Stimulated activated CD4-positive, alpha-beta T cell treated with anti-CD3 and anti-CD28 coated beads, Interleukin-15, amount 100 ng/mL, for 48 hours (primary cell): ENCODE measurements around the gene DYNLRB2.

Source experiments
- DNase-seq, 2 donors: peaks; one replicate each; pipeline ENCODE4 v3.0.0-alpha.2; 2020; ENCODE audit warnings: low read depth in 2 of 2

DYNLRB2 gene

GRCh38 chr16:80552277-80552676 lies 11.5 kb downstream of the DYNLRB2 start:
- DNase-seq: no peak

- DNase-seq: no peak
Observed at GRCh38 chr16:80554033-80554432, 13.2 kb downstream of the DYNLRB2 start.

- no peak for DNase-seq
Observed at GRCh38 chr16:80556481-80556880, 15.7 kb downstream of the DYNLRB2 start.

GRCh38 chr16:80557037-80557436 lies 16.2 kb downstream of the DYNLRB2 start:
- DNase-seq: no peak

- no peak for DNase-seq
Observed at GRCh38 chr16:80559369-80559768, 18.6 kb downstream of the DYNLRB2 start.

GRCh38 chr16:80563066-80563465 lies 22.3 kb downstream of the DYNLRB2 start:
- DNase-seq: no peak

- no peak for DNase-seq
Observed at GRCh38 chr16:80564394-80564793, 23.6 kb downstream of the DYNLRB2 start.

GRCh38 chr16:80569440-80570105 lies 28.8 kb downstream of the DYNLRB2 start:
- DNase-seq: peak; percentile 79

GRCh38 chr16:80570106-80570478 lies 29.3 kb downstream of the DYNLRB2 start:
- no peak for DNase-seq

- no peak for DNase-seq
Observed at GRCh38 chr16:80573700-80574120, 32.9 kb downstream of the DYNLRB2 start.

GRCh38 chr16:80576343-80576912 lies 35.6 kb downstream of the DYNLRB2 start:
- no peak for DNase-seq

- no peak for DNase-seq
Observed at GRCh38 chr16:80577485-80578280, 36.9 kb downstream of the DYNLRB2 start.

GRCh38 chr16:80580109-80580832 lies 39.5 kb downstream of the DYNLRB2 start:
- DNase-seq: peak; percentile 65 to 67

GRCh38 chr16:80583466-80583865 lies 42.7 kb downstream of the DYNLRB2 start:
- peak; percentile 33 to 54 for DNase-seq

- DNase-seq: no peak
Observed at GRCh38 chr16:80585764-80586163, 45.0 kb downstream of the DYNLRB2 start.

- DNase-seq: no peak
Observed at GRCh38 chr16:80586476-80586875, 45.7 kb downstream of the DYNLRB2 start.

- DNase-seq: no peak
Observed at GRCh38 chr16:80587071-80587470, 46.3 kb downstream of the DYNLRB2 start.

- DNase-seq: no peak
Observed at GRCh38 chr16:80591071-80591915, 50.5 kb downstream of the DYNLRB2 start.

GRCh38 chr16:80592273-80592672 lies 51.5 kb downstream of the DYNLRB2 start:
- no peak for DNase-seq

GRCh38 chr16:80594756-80595155 lies 54.0 kb downstream of the DYNLRB2 start:
- DNase-seq: no peak

- no peak for DNase-seq
Observed at GRCh38 chr16:80596507-80597207, 55.9 kb downstream of the DYNLRB2 start.
